ENCODE measurements around the gene PCLO.
A peak's percentile ranks its signal among the peaks of the same experiment; 100 is the strongest.
"Not testable (repeated sequence)": the region's sequence is repeated elsewhere in the genome, so short reads cannot be mapped to it uniquely, and the experiment has no call there.

Gene PCLO

GRCh38 chr7:82726038-82726800 is 436.5 kb downstream of the PCLO start:
- peak; percentile 24 to 57 for DNase-seq

GRCh38 chr7:82723411-82723810 is 439.3 kb downstream of the PCLO start:
- peak in 1 of 2 experiments; percentile 20 for DNase-seq

GRCh38 chr7:82722946-82723345 is 439.7 kb downstream of the PCLO start:
- no peak for DNase-seq

GRCh38 chr7:82715344-82715743 is 447.3 kb downstream of the PCLO start:
- no peak for DNase-seq

- no peak for DNase-seq
Measured at GRCh38 chr7:82714883-82715282, 447.8 kb downstream of the PCLO start.

- DNase-seq: no peak
Measured at GRCh38 chr7:82713506-82713905, 449.2 kb downstream of the PCLO start.

- DNase-seq: not testable (repeated sequence)
Measured at GRCh38 chr7:82706344-82706743, 456.3 kb downstream of the PCLO start.

- DNase-seq: peak in 1 of 2 experiments; percentile 17
Measured at GRCh38 chr7:82705517-82706260, 457.0 kb downstream of the PCLO start.

GRCh38 chr7:82704121-82704520 is 458.6 kb downstream of the PCLO start:
- DNase-seq: peak; percentile 5 to 62
